Panc1 (cell line): ENCODE results near the gene DNER. TPM values are rescaled to one million over a fixed set of nuclear protein-coding genes. Genes with fewer than 3 reads are reported as not detected.

Experiments used
- ATAC-seq: fragments of 200-7000 bp; cut with Tn5 transposase; 2 replicates; pipeline ENCODE4 v1.9.1; 2020; ENCODE audit warnings: mild to moderate bottlenecking, moderate library complexity
- BruUV-seq: library from RNA; stranded (reverse); fragments of 400-500 nt; replicated peaks from 2 replicates; lab custom pipeline; 2021; lab: Mats Ljungman, UMichigan
- CTCF ChIA-PET: fragments of 300-600 bp; sonication (Branson Sonifier 250); formaldehyde crosslinking; loops from one replicate; lab custom pipeline; 2022; ENCODE audit warnings: antibody characterized with exemption; lab: Charles Lee
- POLR2A ChIA-PET: fragments of 300-600 bp; sonication (Branson Sonifier 250); formaldehyde crosslinking; loops from one replicate; lab custom pipeline; 2022; ENCODE audit warnings: antibody characterized with exemption; lab: Charles Lee
- DNase-seq: peaks from one replicate; pipeline ENCODE4 v3.0.0-alpha.2; 2010; ENCODE audit warnings: low read depth, low spot score
- H3K27ac ChIP-seq: 2 replicates; pipeline ENCODE4 v1.5.1; 2011; ENCODE audit warnings: mild to moderate bottlenecking, low read length, inconsistent platforms
- H3K27me3 ChIP-seq: fragments of 200-500 bp; sonication (Bioruptor generic); 2 replicates; pipeline ENCODE4 v1.6.0; 2014; ENCODE audit warnings: low read length, inconsistent platforms; ENCODE audit not compliant: control insufficient read depth, insufficient read depth
- H3K36me3 ChIP-seq: fragments of 200-500 bp; sonication (Bioruptor generic); 2 replicates; pipeline ENCODE4 v1.5.1; 2014; ENCODE audit warnings: inconsistent platforms, mild to moderate bottlenecking, low read length, moderate library complexity; ENCODE audit not compliant: control insufficient read depth, insufficient read depth
- H3K4me1 ChIP-seq: 2 replicates; pipeline ENCODE4 v1.5.1; 2011; ENCODE audit warnings: inconsistent platforms, mild to moderate bottlenecking, low read length, moderate library complexity; ENCODE audit not compliant: control insufficient read depth, insufficient read depth
- H3K4me3 ChIP-seq, 2 experiments: 2 replicates each; pipeline ENCODE4 v1.5.1; 2011 to 2012; ENCODE audit warnings: low read depth in 2 of 2, low read length in 2 of 2, mild to moderate bottlenecking in 2 of 2, inconsistent platforms in 1 of 2, moderate library complexity in 1 of 2
- H3K9me3 ChIP-seq: fragments of 200-500 bp; sonication (Bioruptor generic); 2 replicates; pipeline ENCODE4 v1.5.1; 2014; ENCODE audit warnings: low read depth, mild to moderate bottlenecking, inconsistent platforms, low read length, moderate library complexity; ENCODE audit not compliant: control insufficient read depth, insufficient read depth
- CTCF ChIP-seq: fragments of 450-650 bp; IDR thresholded peaks from 2 replicates; pipeline ENCODE4 v1.5.1; 2017; ENCODE audit warnings: mild to moderate bottlenecking
- POLR2AphosphoS5 ChIP-seq: IDR thresholded peaks from 2 replicates; pipeline ENCODE4 v1.6.1; 2012; ENCODE audit warnings: mild to moderate bottlenecking, low read depth, low read length, moderate library complexity
- REST ChIP-seq, 2 experiments: IDR thresholded peaks; 2 replicates each; pipeline ENCODE4 v1.6.1; 2011 to 2012; ENCODE audit warnings: low read depth in 2 of 2, control low read depth in 1 of 2, low read length in 1 of 2, mild to moderate bottlenecking in 1 of 2, moderate library complexity in 1 of 2; ENCODE audit not compliant: insufficient read depth in 1 of 2
- SIN3A ChIP-seq: IDR thresholded peaks from 2 replicates; pipeline ENCODE4 v1.6.1; 2012; ENCODE audit warnings: low read depth, mild to moderate bottlenecking, low read length, moderate library complexity, borderline replicate concordance; ENCODE audit not compliant: insufficient read depth
- TCF7L2 ChIP-seq: IDR thresholded peaks from 2 replicates; pipeline ENCODE4 v1.6.1; 2011; ENCODE audit warnings: mild to moderate bottlenecking, low read depth, low read length, inconsistent platforms
- in situ Hi-C: cut with HindIII; loops from 2 replicates; pipeline ENCODE4 v1.10.0; 2016; ENCODE audit warnings: low sequenced_read_pairs, low pct_unique_long_range_greater_than_20kb
- intact Hi-C: fragments of 100-400 bp; cut with micrococcal nuclease; formaldehyde crosslinking; loops from one replicate; pipeline ENCODE4 v1.10.0; 2022; ENCODE audit not compliant: unreplicated experiment
- total RNA-seq: library from RNA; stranded (reverse); gene quantifications from one replicate; pipeline ENCODE4 v1.2.1, GENCODE V29; 2021; ENCODE audit not compliant: unreplicated experiment

DNER gene
- total RNA-seq, 1 experiment from 2014 or later: 0.31 TPM

GRCh38 chr2:229635371-229635680, 79.0 kb downstream of the DNER start:
- peaks cover 19% of the 10 kb centered on the region for H3K27me3 ChIP-seq
- intact Hi-C loops (no loop called here), in situ Hi-C loops (no loop called here)
- DNase-seq (no peak), ATAC-seq (no peak)
- no TSS peak for BruUV-seq
- CTCF ChIA-PET: no interaction called here
- H3K27ac ChIP-seq: no peak overlapping the region
- POLR2A ChIA-PET: no interaction called here
- no peak overlapping the region for H3K4me3 ChIP-seq
- TF ChIP-seq POLR2AphosphoS5 (no peak), REST (IDR thresholded peaks at IDR 0.05; ENCODE audit: insufficient read depth in 1 of 2, low read depth in 2 of 2, low read length in 1 of 2) (no peak), CTCF (no peak), SIN3A (no peak)
- H3K36me3 ChIP-seq: no peaks in the 10 kb centered on the region
- no peaks in the 10 kb centered on the region for H3K4me1 ChIP-seq
- no peaks in the 10 kb centered on the region for H3K9me3 ChIP-seq

GRCh38 chr2:229634601-229635370, 79.6 kb downstream of the DNER start:
- no peak for ATAC-seq
- TF ChIP-seq SIN3A (no peak), CTCF (no peak), REST (IDR thresholded peaks at IDR 0.05; ENCODE audit: insufficient read depth in 1 of 2, low read depth in 2 of 2, low read length in 1 of 2) (no peak), TCF7L2 (no peak), POLR2AphosphoS5 (no peak)
- DNase-seq: no peak
- H3K27me3 ChIP-seq: peaks cover 19% of the 10 kb centered on the region
- CTCF ChIA-PET: no interaction called here
- no peaks in the 10 kb centered on the region for H3K36me3 ChIP-seq
- in situ Hi-C loops: no loop called here
- BruUV-seq: no TSS peak
- no peak overlapping the region for H3K4me3 ChIP-seq
- intact Hi-C loops: no loop called here
- H3K9me3 ChIP-seq: no peaks in the 10 kb centered on the region
- H3K4me1 ChIP-seq: no peaks in the 10 kb centered on the region
- POLR2A ChIA-PET: no interaction called here
- H3K27ac ChIP-seq: no peak overlapping the region
